GM10847 (cell line): ENCODE measurements around the gene LGMN.

Source experiments
- POLR2A ChIP-seq: IDR thresholded peaks from 2 replicates; pipeline ENCODE4 v1.6.1; 2011; ENCODE audit not compliant: insufficient read length; ENCODE audit errors: extremely low read depth

Gene LGMN

DNA sequence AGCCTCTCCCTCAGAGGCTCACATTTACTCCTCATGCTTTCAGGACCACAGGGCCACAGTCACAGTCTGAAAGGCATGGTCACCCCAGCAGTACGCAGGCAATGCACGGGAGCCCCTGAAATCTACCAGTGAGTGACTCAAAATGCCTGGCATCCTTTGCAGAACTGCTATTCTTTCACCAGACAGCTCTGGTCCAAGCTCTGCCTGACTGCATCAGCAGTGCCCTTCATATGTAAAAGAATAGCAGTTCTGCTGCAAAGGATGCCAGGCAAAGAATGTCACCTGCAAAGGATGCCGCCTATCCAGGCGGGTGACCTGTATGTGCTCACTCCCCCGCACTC lies 38.5 kb downstream of the LGMN start:
- TF ChIP-seq POLR2A, result no peak

GRCh38 chr14:92709340-92710000 lies 39.0 kb downstream of the LGMN start:
- no peak for TF ChIP-seq POLR2A

GRCh38 chr14:92706386-92706785 lies 42.0 kb downstream of the LGMN start:
- no peak for TF ChIP-seq POLR2A

GRCh38 chr14:92704821-92705220 lies 43.6 kb downstream of the LGMN start:
- TF ChIP-seq POLR2A, result no peak

DNA sequence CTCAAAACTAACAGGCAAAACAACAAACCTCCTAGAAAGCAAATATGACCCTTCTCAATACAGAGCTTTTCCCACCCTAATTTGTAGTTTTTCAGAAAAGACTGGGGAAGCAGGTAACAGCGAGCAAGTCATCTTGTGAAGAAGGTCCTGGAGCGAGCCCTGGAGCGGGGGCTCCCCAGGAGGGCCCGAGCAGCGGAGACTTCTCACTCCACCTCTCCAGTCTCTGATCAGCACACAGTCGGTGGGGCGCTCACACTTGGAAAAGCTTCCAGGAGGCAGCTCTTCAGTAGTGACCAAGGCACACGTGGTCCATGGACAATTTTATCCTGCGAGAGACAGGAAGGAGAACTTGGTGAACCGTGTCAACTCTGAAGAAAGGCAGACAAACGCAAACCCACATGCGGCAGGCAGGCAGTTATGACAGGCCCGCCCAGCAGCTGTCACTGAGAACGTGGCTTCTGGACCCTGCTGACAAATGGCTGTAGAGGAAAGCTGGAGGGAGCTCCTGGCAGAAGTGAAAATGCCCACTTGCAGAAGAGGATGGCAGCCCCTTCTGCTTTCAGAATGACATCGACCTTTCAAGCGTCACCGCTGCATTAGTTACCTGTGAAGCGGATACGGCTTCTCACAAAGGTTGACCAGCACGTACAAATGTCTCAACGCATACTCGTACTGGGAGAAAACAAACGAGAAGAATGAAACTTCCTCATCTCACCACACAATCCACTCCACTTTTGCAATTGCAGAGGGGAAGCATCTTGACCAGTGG lies 44.2 kb downstream of the LGMN start:
- no peak for TF ChIP-seq POLR2A

DNA sequence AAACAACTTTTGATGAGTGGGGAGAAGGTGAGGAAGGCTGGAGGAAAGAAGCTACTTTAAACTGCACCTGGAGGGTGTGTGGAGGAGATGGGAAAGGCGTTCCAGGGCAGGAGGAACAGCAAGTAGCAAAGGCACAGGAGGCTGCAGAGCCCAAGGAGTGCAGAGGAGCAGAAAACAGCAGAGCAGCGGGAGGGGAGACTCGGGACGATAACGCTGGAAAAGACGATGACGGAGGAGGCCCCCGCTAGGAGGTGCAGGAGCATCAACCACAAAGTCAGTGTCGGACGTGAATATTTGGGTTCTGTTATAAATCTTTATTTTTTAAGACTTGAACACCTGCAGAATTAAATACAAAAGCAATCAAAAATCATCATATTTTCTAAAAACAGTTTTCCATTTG lies 44.9 kb downstream of the LGMN start:
- no peak for TF ChIP-seq POLR2A

- TF ChIP-seq POLR2A, result no peak
These were observed 45.9 kb downstream of the LGMN start for GRCh38 chr14:92702441-92702918.

- TF ChIP-seq POLR2A, result no peak
These were observed 46.6 kb downstream of the LGMN start for GRCh38 chr14:92701826-92702225.

DNA sequence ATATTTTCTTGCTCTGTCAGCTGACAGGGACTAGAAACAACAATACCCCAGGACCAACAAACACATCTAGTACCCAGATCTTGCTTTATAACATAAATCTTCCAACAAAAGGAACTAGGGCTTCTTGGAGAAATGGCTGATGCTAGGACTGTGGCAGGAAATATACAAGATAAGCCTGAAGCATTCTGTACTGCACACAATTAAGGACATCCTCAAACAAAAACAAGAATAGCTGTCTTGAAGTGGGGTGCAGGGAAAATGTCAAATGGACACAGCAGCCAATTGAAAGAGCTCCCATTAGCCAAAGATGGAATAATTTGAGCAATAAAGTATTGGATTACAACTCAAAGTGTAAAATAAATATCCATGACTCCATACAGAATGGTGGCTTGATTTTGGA lies 50.0 kb downstream of the LGMN start:
- TF ChIP-seq POLR2A, result no peak

DNA sequence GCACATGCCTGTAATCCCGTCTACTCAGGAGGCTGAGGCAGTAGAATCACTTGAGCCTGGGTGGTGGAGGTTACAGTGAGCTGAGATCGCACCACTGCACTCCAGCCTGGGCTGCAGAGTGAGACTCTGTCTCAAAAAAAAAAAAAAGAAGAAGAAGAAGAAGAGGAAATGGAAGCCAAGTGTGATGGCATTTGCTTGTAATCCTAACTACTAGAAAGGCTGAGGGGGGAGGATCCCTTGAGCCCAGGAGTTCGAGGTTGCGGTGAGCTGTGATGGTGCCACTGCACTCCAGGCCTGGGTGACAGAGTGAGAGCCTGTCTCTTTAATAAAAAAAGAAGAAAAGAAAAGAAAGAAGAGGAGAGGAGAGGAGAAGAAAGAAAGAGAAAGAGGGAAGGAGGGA lies 52.1 kb downstream of the LGMN start:
- TF ChIP-seq POLR2A, result no peak

GRCh38 chr14:92695562-92695961 lies 52.9 kb downstream of the LGMN start:
- no peak for TF ChIP-seq POLR2A

GRCh38 chr14:92694807-92695206 lies 53.6 kb downstream of the LGMN start:
- TF ChIP-seq POLR2A, result no peak

GRCh38 chr14:92693998-92694795 lies 54.2 kb downstream of the LGMN start:
- no peak for TF ChIP-seq POLR2A

DNA sequence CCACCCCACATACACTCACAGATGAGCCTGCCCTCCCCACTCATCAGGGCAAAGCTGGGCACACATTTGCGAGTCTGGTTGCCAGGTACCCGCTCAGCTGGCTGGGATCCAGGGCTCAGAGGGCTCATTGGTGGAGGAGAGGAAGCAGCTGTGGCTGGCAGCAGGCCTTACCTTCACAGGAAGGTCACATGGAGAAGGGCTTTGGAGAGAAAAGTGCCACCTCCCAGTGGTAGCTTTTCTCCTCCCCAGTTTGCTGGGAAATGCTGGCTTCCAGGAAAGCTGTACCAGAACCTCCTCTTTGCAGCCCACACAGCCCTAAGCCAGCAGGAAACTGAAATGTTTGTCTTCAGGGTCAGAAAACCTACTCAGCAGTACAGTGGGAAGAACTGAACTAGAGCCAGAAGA lies 55.6 kb downstream of the LGMN start:
- TF ChIP-seq POLR2A, result no peak

- no peak for TF ChIP-seq POLR2A
These were observed 58.0 kb downstream of the LGMN start for GRCh38 chr14:92690171-92691011.
